ENCODE results near the gene TP53RK. TPM values are rescaled to one million over a fixed set of nuclear protein-coding genes. Genes with fewer than 3 reads are reported as not detected.

TP53RK gene
- total and polyA plus RNA-seq, 2 of the 13 experiments (the other 11 are each of a cell fraction or from before 2014, with no cell fraction given), result 12.9 to 25.5 TPM

- FAIRE-seq (no peak), DNase-seq (ENCODE audit: low spot score) (no peak), ATAC-seq (no peak)
- H3K9me3 ChIP-seq (ENCODE audit: low read length), result no peaks in the 10 kb centered on the region
- H3K9ac ChIP-seq (ENCODE audit: insufficient read depth, low read depth, low read length), result peak overlapping the region; percentile 32
- H3K4me3 ChIP-seq (replicated peaks in 1 of 3; ENCODE audit: insufficient read depth in 1 of 3, low read depth in 2 of 3, low read length in 3 of 3), result no peak overlapping the region
- peak overlapping the region; percentile 33 for H3K4me2 ChIP-seq (ENCODE audit: low read depth, low read length)
- H3K27me3 ChIP-seq (ENCODE audit: control insufficient read depth in 1 of 2, insufficient read depth in 2 of 2, low read length in 2 of 2), result no peaks in the 10 kb centered on the region
- H3K4me1 ChIP-seq (ENCODE audit: insufficient read depth, low read length), result peaks cover 95% of the 10 kb centered on the region
- ChIA-PET CTCF (ENCODE audit: low intra/inter-chr PET ratio, low total read pairs) (no interaction called here), POLR2A (interaction anchor here (0.7 to 6.4 kb wide), 12 partner anchors 7 to 118 kb away, joined by 3 to 72 read pairs (median 6); partner anchors contain the start of genes SLC13A3 and TP53RK)
- H3K27ac ChIP-seq (ENCODE audit: extremely low read length, insufficient read depth, low read length), result peak overlapping the region; percentile 60
- peaks cover 35% of the 10 kb centered on the region for H3K79me2 ChIP-seq (ENCODE audit: insufficient read depth, low read length)
- in situ Hi-C loops (cut with HindIII; ENCODE audit: extremely low pct_ligation_motif_present, low pct_unique_long_range_greater_than_20kb), result no loop called here
- H2AFZ ChIP-seq (ENCODE audit: low read length), result no peak overlapping the region
- H4K20me1 ChIP-seq (ENCODE audit: insufficient read depth, low read length), result no peaks in the 10 kb centered on the region
- BruUV-seq (replicated peaks), result no TSS peak
- peaks cover 5 to 33% of the 10 kb centered on the region in 2 experiments for H3K36me3 ChIP-seq (replicated peaks in 1 of 2; ENCODE audit: control insufficient read depth in 1 of 2, insufficient read depth in 2 of 2, low read length in 2 of 2)
- intact Hi-C loops (cut with micrococcal nuclease; ENCODE audit: unreplicated experiment), result no loop called here
- TF ChIP-seq ZNF768 (CRISPR knock-in tag; IDR thresholded peaks at IDR 0.05) (no peak), ZMYM3 (CRISPR knock-in tag; IDR thresholded peaks at IDR 0.05) (peak; percentile 93), ATF1 (CRISPR knock-in tag; IDR thresholded peaks at IDR 0.05) (0 out of 2 replicates have a peak, but pooled peaks have one; percentile 5), ZMYM4 (CRISPR knock-in tag; IDR thresholded peaks at IDR 0.05) (peak; percentile 1; the same call in 1 of the 2 replicates), BCL6 (CRISPR knock-in tag; IDR thresholded peaks at IDR 0.05) (0 out of 2 replicates have a peak, but pooled peaks have one; percentile 12), KDM1A (CRISPR knock-in tag; IDR thresholded peaks at IDR 0.05) (0 out of 2 replicates have a peak, but pooled peaks have one; percentile 37), ZNF530 (CRISPR knock-in tag; IDR thresholded peaks at IDR 0.05; ENCODE audit: low read depth) (no peak), KLF15 (CRISPR knock-in tag; IDR thresholded peaks at IDR 0.05; ENCODE audit: borderline replicate concordance) (no peak)
Measured at GRCh38 chr20:46641424-46641823, 47.8 kb downstream of the TP53RK start.

GRCh38 chr20:46640536-46641311 is 48.5 kb downstream of the TP53RK start:
- H4K20me1 ChIP-seq (ENCODE audit: insufficient read depth, low read length), result no peaks in the 10 kb centered on the region
- BruUV-seq (replicated peaks), result no TSS peak
- H3K27ac ChIP-seq (ENCODE audit: extremely low read length, insufficient read depth, low read length), result peak overlapping the region; percentile 60
- DNase-seq (ENCODE audit: low spot score), result peak; percentile 84
- FAIRE-seq, result no peak
- H3K4me3 ChIP-seq (replicated peaks in 1 of 3; ENCODE audit: insufficient read depth in 1 of 3, low read depth in 2 of 3, low read length in 3 of 3), result no peak overlapping the region
- WGBS (ENCODE audit: low lambda C conversion rate), result 35% methylated on average over 13 of the region's 14 CpGs
- H2AFZ ChIP-seq (ENCODE audit: low read length), result no peak overlapping the region
- H3K9ac ChIP-seq (ENCODE audit: insufficient read depth, low read depth, low read length), result peak overlapping the region; percentile 32
- intact Hi-C loops (cut with micrococcal nuclease; ENCODE audit: unreplicated experiment) (no loop called here), in situ Hi-C loops (cut with HindIII; ENCODE audit: extremely low pct_ligation_motif_present, low pct_unique_long_range_greater_than_20kb) (no loop called here)
- H3K4me2 ChIP-seq (ENCODE audit: low read depth, low read length), result peak overlapping the region; percentile 33
- H3K36me3 ChIP-seq (replicated peaks in 1 of 2; ENCODE audit: control insufficient read depth in 1 of 2, insufficient read depth in 2 of 2, low read length in 2 of 2), result peaks cover 3 to 33% of the 10 kb centered on the region in 2 experiments; a peak in 4 of 5 replicates
- no peaks in the 10 kb centered on the region for H3K27me3 ChIP-seq (ENCODE audit: control insufficient read depth in 1 of 2, insufficient read depth in 2 of 2, low read length in 2 of 2)
- CTCF ChIA-PET (ENCODE audit: low intra/inter-chr PET ratio, low total read pairs), result no interaction called here
- H3K4me1 ChIP-seq (ENCODE audit: insufficient read depth, low read length), result peaks cover 95% of the 10 kb centered on the region
- H3K79me2 ChIP-seq (ENCODE audit: insufficient read depth, low read length), result peaks cover 35% of the 10 kb centered on the region
- peak; percentile 16 for ATAC-seq
- no peaks in the 10 kb centered on the region for H3K9me3 ChIP-seq (ENCODE audit: low read length)
- POLR2A ChIA-PET, result interaction anchor here (0.7 to 6.4 kb wide), 13 partner anchors 8 to 118 kb away, joined by 3 to 72 read pairs (median 5); partner anchors contain the start of genes SLC13A3 and TP53RK
- TF ChIP-seq AHDC1 (CRISPR knock-in tag; IDR thresholded peaks at IDR 0.05; ENCODE audit: borderline replicate concordance), result peak; percentile 87; the same call in 1 of the 2 replicates
- TF ChIP-seq, protein P1, sequence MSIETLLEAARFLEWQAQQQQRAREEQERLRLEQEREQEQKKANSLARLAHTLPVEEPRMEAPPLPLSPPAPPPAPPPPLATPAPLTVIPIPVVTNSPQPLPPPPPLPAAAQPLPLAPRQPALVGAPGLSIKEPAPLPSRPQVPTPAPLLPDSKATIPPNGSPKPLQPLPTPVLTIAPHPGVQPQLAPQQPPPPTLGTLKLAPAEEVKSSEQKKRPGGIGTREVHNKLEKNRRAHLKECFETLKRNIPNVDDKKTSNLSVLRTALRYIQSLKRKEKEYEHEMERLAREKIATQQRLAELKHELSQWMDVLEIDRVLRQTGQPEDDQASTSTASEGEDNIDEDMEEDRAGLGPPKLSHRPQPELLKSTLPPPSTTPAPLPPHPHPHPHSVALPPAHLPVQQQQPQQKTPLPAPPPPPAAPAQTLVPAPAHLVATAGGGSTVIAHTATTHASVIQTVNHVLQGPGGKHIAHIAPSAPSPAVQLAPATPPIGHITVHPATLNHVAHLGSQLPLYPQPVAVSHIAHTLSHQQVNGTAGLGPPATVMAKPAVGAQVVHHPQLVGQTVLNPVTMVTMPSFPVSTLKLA (IDR thresholded peaks at IDR 0.05), result no peak

Data from HepG2 (cell line).